Small intestine (tissue), 7 donors: ENCODE results near the gene SEC16A. TPM values are rescaled to one million over a fixed set of nuclear protein-coding genes. Genes with fewer than 3 reads are reported as not detected.

Experiments used
- DNase-seq, 2 donors: peaks; one replicate each; pipeline versions ENCODE4 v3.0.0 to v3.0.0-alpha.2; 2013
- FAIRE-seq: peaks from 2 replicates; lab custom pipeline; 2012; peaks lifted over from hg19 to GRCh38; lab: Jason Lieb, UNC
- H3K27ac ChIP-seq, 3 donors: one replicate each; pipeline ENCODE4 v1.5.1; 2013; ENCODE audit warnings: low read length in 2 of 3, mild to moderate bottlenecking in 2 of 3, control low read depth in 1 of 3, inconsistent platforms in 1 of 3, low read depth in 1 of 3, moderate library complexity in 1 of 3
- H3K27me3 ChIP-seq, 3 donors: one replicate each; pipeline ENCODE4 v1.6.1; 2013; ENCODE audit warnings: low read length in 3 of 3, inconsistent platforms in 1 of 3; ENCODE audit not compliant: control insufficient read depth in 3 of 3, insufficient read depth in 3 of 3
- H3K36me3 ChIP-seq, 3 donors: one replicate each; pipeline ENCODE4 v1.6.1; 2013; ENCODE audit warnings: low read length in 3 of 3, inconsistent platforms in 1 of 3, low read depth in 1 of 3, mild to moderate bottlenecking in 1 of 3, moderate library complexity in 1 of 3; ENCODE audit not compliant: control insufficient read depth in 3 of 3, insufficient read depth in 2 of 3
- H3K4me1 ChIP-seq, 3 donors: one replicate each; pipeline ENCODE4 v1.6.1; 2013; ENCODE audit warnings: low read length in 2 of 3, inconsistent platforms in 1 of 3, low read depth in 1 of 3, mild to moderate bottlenecking in 1 of 3, moderate library complexity in 1 of 3; ENCODE audit not compliant: control insufficient read depth in 3 of 3, insufficient read depth in 2 of 3
- H3K4me3 ChIP-seq, 3 donors: one replicate each; pipeline ENCODE4 v1.5.1; 2013; ENCODE audit warnings: low read length in 3 of 3, control low read depth in 1 of 3, inconsistent platforms in 1 of 3, low read depth in 1 of 3, mild to moderate bottlenecking in 1 of 3, moderate library complexity in 1 of 3
- H3K9me3 ChIP-seq, 2 donors: one replicate each; pipeline ENCODE4 v1.6.1; 2013; ENCODE audit warnings: low read depth in 1 of 2, low read length in 1 of 2; ENCODE audit not compliant: control insufficient read depth in 2 of 2, insufficient read depth in 1 of 2
- WGBS, 3 donors: extraction: QIAGEN DNeasy Blood & Tissue Kit; methylation state at CpG; one replicate each; pipeline ENCODE4 v1.1.7; 2013; 5-methylcytosine and 5-hydroxymethylcytosine counted together
- polyA plus RNA-seq, 4 donors: library from polyadenylated mRNA; stranded (reverse) in 3 of 4; unstranded in 1 of 4; fragments of 200-250 nt in 3 of 4; fragments of 120-200 nt in 1 of 4; gene quantifications; one replicate each; pipeline versions ENCODE4 v1.2.1 to v1.2.3, GENCODE V29; 2013
- donor health status: healthy with polysubstance abuse.
- donor health status: control.
- donor health status: control.
- donor health status: Bipolar disorder and iron deficiency.
- donor health status: healthy.

The SEC16A gene
- polyA plus RNA-seq, 4 donors = 37.4 to 54.8 (median 39.7) TPM

GRCh38 chr9:136401173-136401922, 81.5 kb downstream of the SEC16A start:
- DNase-seq = no peak
- FAIRE-seq = no peak
- Histone ChIP-seq H3K36me3 (peaks cover 4 to 71% (median 10%) of the 10 kb centered on the region in 3 donors), H3K4me1 (peaks cover 0 to 6% (median 5%) of the 10 kb centered on the region in 3 donors), H3K4me3 (no peak overlapping the region), H3K27ac (no peak overlapping the region), H3K9me3 (no peaks in the 10 kb centered on the region), H3K27me3 (no peaks in the 10 kb centered on the region)
- WGBS, 3 donors = 91 to 94% (median 93%) methylated on average over 18 of the region's 18 CpGs

GRCh38 chr9:136400038-136400834, 82.6 kb downstream of the SEC16A start, which contains the start of gene SNAPC4:
Gene SNAPC4 (minus strand): TSS chr9:136400170. CDS start chr9:136398428, 1,742 bp downstream.
- FAIRE-seq = no peak
- DNase-seq = peak; percentile 85 to 96
- peaks cover 0 to 6% (median 5%) of the 10 kb centered on the region in 3 donors for H3K4me1 ChIP-seq
- 6 to 8% (median 6%) methylated on average over 50 to 71 of the region's 71 CpGs for WGBS, 3 donors
- peak within 1 kb of the TSS; percentile 60 to 80 (median 76) for H3K4me3 ChIP-seq
- H3K36me3 ChIP-seq = peaks cover 7 to 71% (median 8%) of the 10 kb centered on the region in 3 donors
- H3K27me3 ChIP-seq = no peaks in the 10 kb centered on the region
- H3K27ac ChIP-seq = peak within 1 kb of the TSS in 2 of 3 donors; percentile 0 to 70
- no peaks in the 10 kb centered on the region for H3K9me3 ChIP-seq

- Histone ChIP-seq H3K27me3 (no peaks in the 10 kb centered on the region), H3K9me3 (no peaks in the 10 kb centered on the region), H3K36me3 (peaks cover 2 to 72% (median 7%) of the 10 kb centered on the region in 3 donors), H3K27ac (peak overlapping the region in 1 of 3 donors; percentile 70), H3K4me3 (peak overlapping the region; percentile 60 to 80 (median 76)), H3K4me1 (peaks cover 0 to 6% (median 5%) of the 10 kb centered on the region in 3 donors)
- FAIRE-seq (no peak), DNase-seq (peak; percentile 46 to 76)
- 1% methylated on average over 56 to 67 of the region's 67 CpGs for WGBS, 3 donors
Measured at GRCh38 chr9:136399176-136400037, 83.4 kb downstream of the SEC16A start.

- no peak overlapping the region for H3K27ac ChIP-seq
- H3K36me3 ChIP-seq = peaks cover 2 to 72% (median 3%) of the 10 kb centered on the region in 3 donors
- DNase-seq = no peak
- no peak for FAIRE-seq
- WGBS, 3 donors = 94 to 96% (median 96%) methylated on average over 12 of the region's 12 CpGs
- peaks cover 0 to 6% (median 5%) of the 10 kb centered on the region in 3 donors for H3K4me1 ChIP-seq
- H3K9me3 ChIP-seq = no peaks in the 10 kb centered on the region
- H3K4me3 ChIP-seq = no peak overlapping the region
- H3K27me3 ChIP-seq = no peaks in the 10 kb centered on the region
Measured at GRCh38 chr9:136398286-136398685, 84.6 kb downstream of the SEC16A start.

- FAIRE-seq (no peak), DNase-seq (no peak)
- Histone ChIP-seq H3K4me3 (no peak overlapping the region), H3K4me1 (peaks cover 0 to 6% (median 5%) of the 10 kb centered on the region in 3 donors), H3K36me3 (peaks cover 2 to 77% (median 3%) of the 10 kb centered on the region in 3 donors), H3K9me3 (no peaks in the 10 kb centered on the region), H3K27ac (no peak overlapping the region), H3K27me3 (no peaks in the 10 kb centered on the region)
- 62 to 80% (median 77%) methylated on average over 2 to 6 of the region's 6 CpGs for WGBS, 3 donors
Measured at GRCh38 chr9:136397643-136398042, 85.2 kb downstream of the SEC16A start.

- Histone ChIP-seq H3K9me3 (no peaks in the 10 kb centered on the region), H3K27ac (peak overlapping the region in 1 of 3 donors; percentile 17), H3K4me1 (peaks cover 0 to 6% (median 5%) of the 10 kb centered on the region in 3 donors), H3K27me3 (no peaks in the 10 kb centered on the region), H3K36me3 (peaks cover 2 to 75% (median 9%) of the 10 kb centered on the region in 3 donors), H3K4me3 (no peak overlapping the region)
- DNase-seq = no peak
- 7 to 57% (median 38%) methylated on average over 4 of the region's 4 CpGs for WGBS, 3 donors
- FAIRE-seq = no peak
Measured at GRCh38 chr9:136396219-136396515, 86.7 kb downstream of the SEC16A start.

GRCh38 chr9:136395345-136396218, 87.3 kb downstream of the SEC16A start:
- H3K9me3 ChIP-seq = no peaks in the 10 kb centered on the region
- DNase-seq (peak in 1 of 2 donors; percentile 15), FAIRE-seq (no peak)
- peaks cover 0 to 6% (median 4%) of the 10 kb centered on the region in 3 donors for H3K4me1 ChIP-seq
- H3K27ac ChIP-seq = peak overlapping the region in 1 of 3 donors; percentile 17
- peaks cover 2 to 76% (median 9%) of the 10 kb centered on the region in 3 donors for H3K36me3 ChIP-seq
- no peak overlapping the region for H3K4me3 ChIP-seq
- 45 to 79% (median 60%) methylated on average over 26 of the region's 26 CpGs for WGBS, 3 donors
- H3K27me3 ChIP-seq = no peaks in the 10 kb centered on the region
